ENCODE measurements around the gene ASMT. TPM values are rescaled to one million over a fixed set of nuclear protein-coding genes. Genes with fewer than 3 reads are reported as not detected.

Gene ASMT
- total and polyA plus RNA-seq, 4 donors, result 0.26 TPM; not detected in 3

GRCh38 chrX:1658071-1658491 is 43.2 kb downstream of the ASMT start:
- H3K4me3 ChIP-seq (ENCODE audit: low read depth in 1 of 3, low read length in 3 of 3), result no peak overlapping the region
- H3K27me3 ChIP-seq (ENCODE audit: control insufficient read depth in 4 of 4, insufficient read depth in 4 of 4, low read length in 3 of 4), result no peaks in the 10 kb centered on the region
- H3K4me1 ChIP-seq (ENCODE audit: control insufficient read depth in 4 of 4, insufficient read depth in 4 of 4, low read length in 3 of 4), result no peaks in the 10 kb centered on the region
- DNase-seq (ENCODE audit: low spot score), result no peak
- H3K9ac ChIP-seq (ENCODE audit: low read depth in 1 of 2, low read length in 2 of 2), result no peak overlapping the region
- TF ChIP-seq HNF4A (conservative IDR thresholded peaks at IDR 0.05), result no peak
- no peak for TF ChIP-seq HNF4G (IDR thresholded peaks at IDR 0.05)
- TF ChIP-seq ZBTB33 (IDR thresholded peaks at IDR 0.05), result no peak
- TF ChIP-seq EGR1 (IDR thresholded peaks at IDR 0.05; ENCODE audit: low read depth in 2 of 2), result no peak
- TF ChIP-seq ATF3 (IDR thresholded peaks at IDR 0.05), result no peak
- TF ChIP-seq REST (IDR thresholded peaks at IDR 0.05), result no peak
- no peak for TF ChIP-seq JUND (IDR thresholded peaks at IDR 0.05)
- no peak for TF ChIP-seq MAX (IDR thresholded peaks at IDR 0.05)
- TF ChIP-seq TAF1 (conservative IDR thresholded peaks at IDR 0.05), result no peak
- no peak for TF ChIP-seq NR2F2 (IDR thresholded peaks at IDR 0.05)
- no peak for TF ChIP-seq RXRA (IDR thresholded peaks at IDR 0.05)
- no peak for TF ChIP-seq CTCF (IDR thresholded peaks at IDR 0.05; ENCODE audit: low read depth, low read length, missing input control)
- no peak for TF ChIP-seq FOXA1 (IDR thresholded peaks at IDR 0.05)
- no peak for TF ChIP-seq YY1 (IDR thresholded peaks at IDR 0.05)
- no peak for TF ChIP-seq SP1 (IDR thresholded peaks at IDR 0.05)
- no peak for TF ChIP-seq FOXA2 (IDR thresholded peaks at IDR 0.05)
- no peak for TF ChIP-seq RAD21 (IDR thresholded peaks at IDR 0.05)
- no peak for TF ChIP-seq GABPA (IDR thresholded peaks at IDR 0.05 in 1 of 2, conservative IDR thresholded peaks at IDR 0.05 in 1 of 2)
- H3K27ac ChIP-seq (ENCODE audit: low read depth in 1 of 2, low read length in 2 of 2), result no peak overlapping the region
- H3K36me3 ChIP-seq (ENCODE audit: control insufficient read depth in 4 of 4, insufficient read depth in 3 of 4, low read depth in 1 of 4, low read length in 3 of 4), result no peaks in the 10 kb centered on the region
- WGBS, result 35% methylated on average over 14 of the region's 14 CpGs
- no peaks in the 10 kb centered on the region for H3K9me3 ChIP-seq (ENCODE audit: control insufficient read depth in 4 of 4, low read length in 3 of 4)
